Spleen (tissue), 7 donors: ENCODE measurements around the gene TTC34.

ENCODE experiments used
- CTCF ChIP-seq, 11 experiments: fragments of 200-600 bp in 7 of 11; fragments of 450-650 bp in 4 of 11; sonication (generic) in 4 of 11; IDR thresholded peaks in 8 of 11; conservative IDR thresholded peaks in 3 of 11; 1 replicate in 7 of 11; 2 replicates in 4 of 11; pipeline versions ENCODE4 v1.4.0 to v1.8.0; 2016 to 2021; ENCODE audit warnings: antibody characterized with exemption in 11 of 11, inconsistent platforms in 4 of 11, mild to moderate bottlenecking in 1 of 11
- POLR2A ChIP-seq, 3 donors: fragments of 450-650 bp; IDR thresholded peaks; one replicate each; pipeline ENCODE4 v1.5.1; 2017; ENCODE audit warnings: antibody characterized with exemption in 3 of 3, mild to moderate bottlenecking in 1 of 3
- donor health status: DM: no; HTN: no; CAD: no; lungs with moderate emphysema.
- donor health status: DM: no; HTN: no; CAD: no.
- donor health status: DM: no; HTN: no; CAD: no.

DNA sequence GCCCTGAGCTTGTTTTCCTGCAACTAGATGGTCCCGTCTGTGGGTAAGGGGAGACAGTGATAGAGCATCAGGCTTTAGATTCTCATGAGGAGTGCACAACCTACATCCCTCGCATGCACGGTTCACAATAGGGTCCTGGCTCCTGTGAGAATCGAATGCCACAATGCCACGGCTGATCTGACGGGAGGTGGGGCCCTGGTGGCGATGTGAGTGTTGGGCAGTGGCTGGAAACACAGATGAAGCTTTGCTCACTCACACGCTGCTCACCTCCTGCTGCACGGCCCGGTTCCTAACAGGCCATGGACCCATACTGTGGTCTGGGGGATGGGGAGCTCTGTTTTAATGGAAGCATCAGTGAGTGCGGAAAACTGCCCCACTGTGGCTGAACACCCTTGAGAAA lies 35.8 kb upstream of the TTC34 start:
- TF ChIP-seq CTCF (IDR thresholded peaks at IDR 0.05 in 8 of 11, conservative IDR thresholded peaks at IDR 0.05 in 3 of 11) (no peak), POLR2A (IDR thresholded peaks at IDR 0.05) (no peak)
